ENCODE measurements around the gene FZD10. TPM values are rescaled to one million over a fixed set of nuclear protein-coding genes. Genes with fewer than 3 reads are reported as not detected.

Gene FZD10
- total and polyA plus RNA-seq, 8 donors, result 0.12 to 3.2 (median 0.72) TPM; not detected in 3

- 69 to 80% (median 74%) methylated on average over 14 to 15 of the region's 15 CpGs for WGBS, 5 donors
- H3K36me3 ChIP-seq, result no peaks in the 10 kb centered on the region
- no peaks in the 10 kb centered on the region for H3K4me1 ChIP-seq
- peaks cover 0 to 15% (median 0%) of the 10 kb centered on the region in 3 donors for H3K27me3 ChIP-seq
- H3K9me3 ChIP-seq, result peaks cover 0 to 18% (median 10%) of the 10 kb centered on the region in 4 donors
- DNase-seq, result no peak
- TF ChIP-seq POLR2AphosphoS5 (IDR thresholded peaks at IDR 0.05), result no peak
- TF ChIP-seq POLR2A (IDR thresholded peaks at IDR 0.05), result no peak
- no peak for TF ChIP-seq EP300 (IDR thresholded peaks at IDR 0.05)
- no peak for TF ChIP-seq CTCF (IDR thresholded peaks at IDR 0.05)
- no peak overlapping the region for H3K4me3 ChIP-seq
- no peak overlapping the region for H3K27ac ChIP-seq
- intact Hi-C loops (cut with DNase I; ENCODE audit: low total_unique reads), result no loop called here
Measured at GRCh38 chr12:130124605-130125244, 37.5 kb upstream of the FZD10 start.

- peaks cover 0 to 18% (median 13%) of the 10 kb centered on the region in 4 donors for H3K9me3 ChIP-seq
- TF ChIP-seq CTCF (IDR thresholded peaks at IDR 0.05), result no peak
- TF ChIP-seq POLR2A (IDR thresholded peaks at IDR 0.05), result no peak
- TF ChIP-seq EP300 (IDR thresholded peaks at IDR 0.05), result no peak
- no peak for TF ChIP-seq POLR2AphosphoS5 (IDR thresholded peaks at IDR 0.05)
- H3K4me3 ChIP-seq, result no peak overlapping the region
- no peak for DNase-seq
- intact Hi-C loops (cut with DNase I; ENCODE audit: low total_unique reads), result no loop called here
- WGBS, 5 donors, result 53 to 68% (median 57%) methylated on average over 4 to 13 of the region's 13 CpGs
- H3K27ac ChIP-seq, result no peak overlapping the region
- no peaks in the 10 kb centered on the region for H3K4me1 ChIP-seq
- peaks cover 0 to 6% (median 0%) of the 10 kb centered on the region in 3 donors for H3K27me3 ChIP-seq
- H3K36me3 ChIP-seq, result no peaks in the 10 kb centered on the region
Measured at GRCh38 chr12:130126023-130126432, 36.2 kb upstream of the FZD10 start.

- Histone ChIP-seq H3K4me3 (no peak overlapping the region), H3K4me1 (no peaks in the 10 kb centered on the region), H3K36me3 (no peaks in the 10 kb centered on the region), H3K27me3 (peaks cover 0 to 19% (median 0%) of the 10 kb centered on the region in 3 donors), H3K9me3 (peaks cover 0 to 18% (median 13%) of the 10 kb centered on the region in 4 donors), H3K27ac (peak overlapping the region in 1 of 5 donors; percentile 63)
- intact Hi-C loops (cut with DNase I; ENCODE audit: low total_unique reads), result no loop called here
- DNase-seq, result peak in 1 of 2 donors; percentile 64
- TF ChIP-seq POLR2AphosphoS5 (IDR thresholded peaks at IDR 0.05), result no peak
- TF ChIP-seq CTCF (IDR thresholded peaks at IDR 0.05), result no peak
- no peak for TF ChIP-seq EP300 (IDR thresholded peaks at IDR 0.05)
- no peak for TF ChIP-seq POLR2A (IDR thresholded peaks at IDR 0.05)
- WGBS, 5 donors, result 51 to 71% (median 63%) methylated on average over 3 of the region's 3 CpGs
Measured at GRCh38 chr12:130127532-130127911, 34.7 kb upstream of the FZD10 start.

- no peaks in the 10 kb centered on the region for H3K36me3 ChIP-seq
- WGBS, 5 donors, result 60 to 72% (median 66%) methylated on average over 20 to 21 of the region's 21 CpGs
- intact Hi-C loops (cut with DNase I; ENCODE audit: low total_unique reads), result no loop called here
- H3K4me1 ChIP-seq, result no peaks in the 10 kb centered on the region
- peak overlapping the region in 4 of 5 donors; percentile 38 to 63 (median 44) for H3K27ac ChIP-seq
- peaks cover 0 to 18% (median 13%) of the 10 kb centered on the region in 4 donors for H3K9me3 ChIP-seq
- peak in 1 of 2 donors; percentile 55 for DNase-seq
- TF ChIP-seq POLR2AphosphoS5 (IDR thresholded peaks at IDR 0.05) (peak in 1 of 3 donors; percentile 7), EP300 (IDR thresholded peaks at IDR 0.05) (no peak)
- no peak overlapping the region for H3K4me3 ChIP-seq
- H3K27me3 ChIP-seq, result peaks cover 0 to 23% (median 0%) of the 10 kb centered on the region in 3 donors
Measured at GRCh38 chr12:130127912-130128789, 34.1 kb upstream of the FZD10 start.
